GM18502 (cell line): ENCODE results near the gene SUSD2.
"Not testable (repeated sequence)": the region's sequence is repeated elsewhere in the genome, so short reads cannot be mapped to it uniquely, and the experiment has no call there.

Source experiments
- ATAC-seq: cut with Tn5 transposase; IDR thresholded peaks from one replicate; pipeline ENCODE4 v1.9.1; 2021; ENCODE audit warnings: mild to moderate bottlenecking; ENCODE audit not compliant: unreplicated experiment, poor library complexity

Gene SUSD2, protein sequence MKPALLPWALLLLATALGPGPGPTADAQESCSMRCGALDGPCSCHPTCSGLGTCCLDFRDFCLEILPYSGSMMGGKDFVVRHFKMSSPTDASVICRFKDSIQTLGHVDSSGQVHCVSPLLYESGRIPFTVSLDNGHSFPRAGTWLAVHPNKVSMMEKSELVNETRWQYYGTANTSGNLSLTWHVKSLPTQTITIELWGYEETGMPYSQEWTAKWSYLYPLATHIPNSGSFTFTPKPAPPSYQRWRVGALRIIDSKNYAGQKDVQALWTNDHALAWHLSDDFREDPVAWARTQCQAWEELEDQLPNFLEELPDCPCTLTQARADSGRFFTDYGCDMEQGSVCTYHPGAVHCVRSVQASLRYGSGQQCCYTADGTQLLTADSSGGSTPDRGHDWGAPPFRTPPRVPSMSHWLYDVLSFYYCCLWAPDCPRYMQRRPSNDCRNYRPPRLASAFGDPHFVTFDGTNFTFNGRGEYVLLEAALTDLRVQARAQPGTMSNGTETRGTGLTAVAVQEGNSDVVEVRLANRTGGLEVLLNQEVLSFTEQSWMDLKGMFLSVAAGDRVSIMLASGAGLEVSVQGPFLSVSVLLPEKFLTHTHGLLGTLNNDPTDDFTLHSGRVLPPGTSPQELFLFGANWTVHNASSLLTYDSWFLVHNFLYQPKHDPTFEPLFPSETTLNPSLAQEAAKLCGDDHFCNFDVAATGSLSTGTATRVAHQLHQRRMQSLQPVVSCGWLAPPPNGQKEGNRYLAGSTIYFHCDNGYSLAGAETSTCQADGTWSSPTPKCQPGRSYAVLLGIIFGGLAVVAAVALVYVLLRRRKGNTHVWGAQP

DNA sequence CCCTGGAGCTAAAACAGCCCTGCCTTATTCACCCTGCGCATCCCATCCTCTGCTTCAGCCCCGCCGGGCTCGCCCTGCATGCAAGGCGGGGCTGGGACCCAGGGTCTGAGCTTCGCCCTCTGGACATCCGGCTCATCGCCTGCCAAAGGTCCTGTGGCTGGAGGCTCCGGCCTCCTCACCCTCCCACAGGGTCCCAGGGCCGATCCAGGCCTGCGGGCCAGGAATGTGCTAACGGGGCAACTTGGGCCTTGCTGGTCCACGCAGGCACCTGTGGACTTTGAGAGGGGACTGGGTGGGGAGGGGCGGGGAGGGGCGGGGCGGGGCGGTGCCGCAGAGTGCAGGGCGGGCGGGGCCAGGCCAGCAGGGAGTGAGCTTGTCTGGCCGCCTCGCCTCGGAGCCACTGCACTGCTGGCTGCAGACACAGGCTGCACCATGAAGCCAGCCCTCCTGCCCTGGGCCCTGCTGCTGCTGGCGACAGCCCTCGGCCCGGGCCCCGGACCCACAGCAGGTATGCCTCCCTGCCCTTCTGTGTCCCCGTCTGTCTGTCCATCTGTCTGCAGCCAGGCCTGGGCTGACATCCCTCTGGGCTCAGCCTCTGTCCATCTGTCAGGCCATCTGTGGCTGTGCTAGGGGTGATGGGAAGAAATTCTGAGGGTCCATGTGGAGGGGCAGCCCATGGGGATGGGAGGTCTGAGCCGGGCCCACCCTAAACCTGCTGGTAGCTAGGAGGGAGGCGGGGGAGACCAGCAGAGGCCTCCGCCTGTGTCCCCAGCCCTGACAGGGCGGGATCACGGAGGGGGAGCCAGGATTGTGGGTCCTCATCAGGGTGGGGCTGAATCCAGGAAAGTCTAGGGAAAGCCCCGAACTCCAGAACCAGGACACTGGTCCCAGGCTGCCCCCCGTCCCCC is at the start of gene SUSD2:
Gene SUSD2 (plus strand): TSS at position 400 of the 908 bp plus-strand sequence. CDS start 33 bp downstream, at position 433.
- ATAC-seq = no peak

DNA sequence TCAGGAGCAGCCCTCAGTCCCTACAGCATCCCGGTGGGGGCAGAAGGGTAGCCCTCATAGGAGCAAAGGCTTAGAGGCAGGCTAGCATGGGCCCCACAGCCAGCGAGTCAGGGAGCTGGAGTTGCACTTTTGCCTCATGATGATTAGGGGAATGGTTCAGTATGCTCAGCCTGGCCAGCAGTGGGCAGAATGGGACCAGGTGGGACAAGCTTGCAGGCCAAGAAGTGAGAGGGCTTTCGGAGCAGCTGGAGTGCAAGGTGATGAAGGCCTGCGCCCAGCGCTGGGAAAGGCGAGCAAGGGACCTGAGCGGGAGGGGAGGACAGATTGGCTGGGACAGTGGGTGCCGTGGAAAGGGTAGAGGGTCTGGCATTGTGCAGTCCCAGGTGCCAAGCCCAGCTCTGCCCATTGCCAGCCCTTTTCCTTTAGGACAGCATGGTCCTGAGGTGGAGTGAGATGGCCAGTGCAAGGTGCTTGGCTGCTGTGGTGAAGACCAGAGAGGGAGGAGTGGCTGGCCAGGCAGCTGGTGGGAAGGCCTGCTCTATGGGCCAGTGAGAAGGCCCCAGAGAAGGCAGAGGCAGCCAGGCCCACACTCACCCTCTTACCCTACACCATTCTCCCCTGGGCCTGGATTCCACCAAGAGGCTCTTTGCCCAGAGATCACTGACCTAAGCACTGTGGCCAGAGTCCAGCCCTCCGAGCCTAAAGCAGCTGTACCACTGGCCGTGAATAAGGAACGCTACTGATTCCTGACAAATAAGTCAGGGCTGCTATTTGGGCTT is 47.9 kb upstream of the SUSD2 start:
- ATAC-seq = no peak

DNA sequence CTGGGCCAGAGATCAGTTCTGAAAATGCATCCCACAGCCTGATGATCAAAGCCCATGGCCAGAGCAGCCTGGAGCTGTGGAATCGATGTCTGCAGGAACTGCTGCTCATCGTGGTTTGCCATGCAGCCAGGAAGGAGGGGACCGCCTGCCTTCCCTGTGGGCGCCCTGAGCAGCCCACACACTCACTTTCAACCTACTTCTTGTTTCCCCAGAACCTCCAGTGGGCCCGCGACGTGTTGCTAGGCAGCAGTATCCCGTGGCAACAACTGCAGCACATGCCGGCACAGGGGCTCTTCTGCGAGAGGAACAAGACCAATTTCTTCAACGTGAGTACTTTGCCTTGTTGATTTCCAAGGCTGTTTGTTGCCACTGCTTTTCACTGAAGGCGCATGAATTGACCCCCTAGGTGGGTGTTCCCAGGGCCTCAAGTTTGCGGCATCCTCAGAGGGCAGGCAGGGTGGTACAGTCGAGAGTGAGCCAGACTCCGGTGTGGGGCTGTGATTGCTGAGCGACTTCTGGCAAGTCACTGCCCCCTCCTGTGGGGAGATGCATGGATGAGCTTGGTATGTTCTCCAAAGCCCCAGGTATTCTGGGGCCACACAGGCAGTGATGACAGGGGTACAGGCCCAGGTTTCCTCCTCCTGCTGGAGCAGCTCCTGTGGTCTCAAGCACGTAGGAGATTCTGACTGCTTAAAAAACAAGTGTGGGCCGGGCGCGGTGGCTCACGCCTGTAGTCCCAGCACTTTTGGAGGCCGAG is 47.0 kb upstream of the SUSD2 start:
- ATAC-seq = no peak

DNA sequence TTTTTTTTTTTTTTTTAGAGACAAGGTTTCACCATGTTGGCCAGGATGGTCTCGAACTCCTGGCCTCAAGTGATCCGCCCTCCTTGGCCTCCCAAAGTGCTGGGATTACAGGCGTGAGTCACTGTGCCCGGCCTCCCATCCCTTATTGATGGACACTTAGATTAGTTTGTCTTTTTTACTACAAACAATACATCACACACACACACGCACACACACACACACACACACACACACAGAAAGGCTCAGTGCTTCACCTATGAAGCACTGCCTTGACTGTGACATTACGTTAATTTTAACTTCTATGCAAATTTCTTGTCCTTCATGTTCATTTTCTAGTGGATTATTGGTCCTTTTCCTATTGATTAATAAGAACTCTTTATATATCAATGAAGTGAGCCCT is 44.8 kb upstream of the SUSD2 start:
- not testable (repeated sequence) for ATAC-seq

DNA sequence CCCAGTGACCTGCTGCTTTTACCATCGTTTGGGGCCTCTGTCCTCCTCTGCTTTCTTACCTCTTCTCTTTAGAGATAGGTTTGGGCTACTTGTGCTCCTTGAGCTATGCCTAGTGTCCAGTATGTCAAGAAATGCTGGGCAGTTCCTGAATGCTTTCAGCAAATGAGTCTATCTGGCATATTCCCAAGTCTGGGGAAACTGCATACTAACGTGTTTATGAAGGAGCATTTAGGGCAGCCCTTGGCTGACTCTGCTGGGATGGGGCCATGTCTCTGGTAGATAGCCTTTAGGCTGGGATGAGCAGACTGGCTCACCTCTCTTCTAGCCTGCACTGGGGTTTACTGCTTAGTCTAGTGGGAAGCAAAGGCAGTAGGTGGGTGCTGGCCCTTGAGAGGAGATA is 43.7 kb upstream of the SUSD2 start:
- no peak for ATAC-seq

DNA sequence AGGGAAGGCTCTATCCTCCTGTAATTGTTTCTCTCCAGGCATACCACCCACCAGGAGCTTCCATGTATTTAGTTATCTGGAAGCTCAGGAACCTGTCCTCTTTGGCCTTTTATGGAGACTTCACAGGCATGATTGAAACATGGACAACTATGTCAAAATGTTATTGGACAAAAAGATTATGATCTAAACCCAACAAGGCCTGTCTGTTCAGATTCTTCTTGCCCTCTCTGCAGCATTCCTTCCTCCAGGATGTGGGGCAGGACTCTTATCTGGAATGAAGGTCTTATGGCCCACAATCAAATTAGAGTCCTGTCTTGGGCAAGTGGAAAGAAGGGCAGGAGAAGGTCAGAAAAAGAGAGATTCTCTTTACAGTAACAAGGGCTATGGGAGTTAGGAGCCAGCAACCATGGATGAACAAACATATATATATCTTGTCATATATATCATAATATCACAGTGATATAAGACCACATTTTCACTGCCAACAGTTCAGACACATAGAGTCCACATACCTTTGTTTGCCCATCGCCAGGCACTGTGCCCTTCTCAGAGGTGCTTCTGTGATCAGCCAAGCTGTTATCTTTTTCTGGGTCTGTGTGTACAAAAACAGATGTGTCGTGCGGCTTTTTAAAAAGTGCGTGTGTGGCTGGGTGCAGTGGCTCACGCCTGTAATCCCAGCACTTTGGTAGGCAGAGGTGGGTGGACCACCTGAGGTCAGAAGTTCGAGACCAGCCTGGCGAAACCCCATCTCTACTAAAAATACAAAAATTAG is 42.5 kb upstream of the SUSD2 start:
- ATAC-seq = no peak

DNA sequence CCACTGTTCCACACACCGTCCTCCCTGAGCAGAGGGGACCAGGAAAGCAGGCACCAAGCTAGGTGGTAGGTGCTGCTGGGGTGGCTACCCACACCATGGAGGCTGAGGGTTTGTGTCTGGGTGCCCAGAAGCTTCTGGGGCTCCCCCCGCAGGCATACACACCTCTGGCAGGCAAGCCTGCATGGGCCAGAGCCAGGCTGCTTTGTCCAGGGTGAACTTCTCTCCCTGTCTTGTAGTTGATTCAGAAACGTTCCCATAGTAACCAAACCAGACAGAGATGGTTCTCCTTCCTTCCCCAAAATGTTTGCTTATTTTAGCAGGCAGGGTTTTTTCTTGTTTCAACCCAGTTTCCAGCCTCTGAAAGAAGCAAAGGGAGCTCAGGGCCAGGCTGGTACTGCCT is 40.9 kb upstream of the SUSD2 start:
- ATAC-seq = no peak

DNA sequence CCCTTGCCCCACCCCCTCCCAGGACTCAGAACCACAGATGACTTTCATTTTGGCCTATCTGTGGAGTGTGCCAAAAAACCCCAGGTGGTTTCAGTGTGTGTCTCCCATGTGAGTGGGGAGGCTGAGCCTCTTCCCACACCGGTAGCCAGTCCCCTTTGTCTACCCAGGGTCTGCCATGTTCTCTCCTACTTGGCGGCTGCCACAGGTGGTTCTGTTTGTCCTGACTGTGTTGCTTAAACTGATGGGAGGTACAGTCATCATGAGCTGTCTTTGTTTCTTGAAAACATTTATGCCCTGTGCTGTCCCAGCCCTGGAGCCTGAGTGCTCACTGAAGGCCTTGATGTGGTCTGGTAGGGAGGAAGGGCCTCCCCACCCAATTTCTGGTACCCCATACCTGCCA is 39.7 kb upstream of the SUSD2 start:
- ATAC-seq = no peak

DNA sequence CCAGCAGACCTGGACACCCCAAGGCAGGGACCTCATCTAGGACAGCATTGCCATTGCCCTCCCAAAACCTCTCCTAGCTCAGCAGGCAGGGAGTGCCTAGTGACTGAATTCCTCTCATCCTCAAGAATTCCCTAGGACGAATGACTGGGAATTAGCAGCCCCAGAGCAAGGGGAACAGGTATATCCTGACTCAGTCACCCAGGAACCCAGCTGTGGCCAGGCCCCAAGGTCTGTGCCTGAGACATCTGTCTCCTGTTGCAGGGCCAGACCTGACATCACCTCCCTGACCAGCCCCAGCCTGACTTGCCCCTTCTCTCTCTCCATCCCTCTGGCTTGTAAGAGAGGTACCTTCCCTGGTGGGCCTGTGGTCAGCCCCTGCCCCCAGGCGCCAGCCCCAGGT is 39.0 kb upstream of the SUSD2 start:
- no peak for ATAC-seq

DNA sequence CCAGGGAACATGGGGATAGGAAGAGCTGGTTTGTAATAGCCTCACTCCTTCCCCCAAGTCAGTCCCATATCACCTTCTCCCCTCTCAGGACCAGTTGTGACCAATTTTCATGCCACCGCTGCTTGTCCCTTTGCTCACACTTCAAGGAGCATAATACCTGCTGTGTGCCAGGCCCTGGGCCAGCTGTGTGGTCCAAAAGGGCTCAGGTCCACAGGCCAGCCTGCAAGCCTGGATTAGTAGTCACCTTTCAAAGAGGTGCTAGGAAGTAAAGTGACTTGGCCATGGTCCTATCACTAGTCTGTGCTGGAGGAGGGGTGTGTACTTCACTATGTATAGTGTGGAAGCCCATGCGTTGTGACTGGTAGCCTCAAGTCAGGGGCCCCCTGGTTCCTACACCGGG is 38.5 kb upstream of the SUSD2 start:
- ATAC-seq = no peak

DNA sequence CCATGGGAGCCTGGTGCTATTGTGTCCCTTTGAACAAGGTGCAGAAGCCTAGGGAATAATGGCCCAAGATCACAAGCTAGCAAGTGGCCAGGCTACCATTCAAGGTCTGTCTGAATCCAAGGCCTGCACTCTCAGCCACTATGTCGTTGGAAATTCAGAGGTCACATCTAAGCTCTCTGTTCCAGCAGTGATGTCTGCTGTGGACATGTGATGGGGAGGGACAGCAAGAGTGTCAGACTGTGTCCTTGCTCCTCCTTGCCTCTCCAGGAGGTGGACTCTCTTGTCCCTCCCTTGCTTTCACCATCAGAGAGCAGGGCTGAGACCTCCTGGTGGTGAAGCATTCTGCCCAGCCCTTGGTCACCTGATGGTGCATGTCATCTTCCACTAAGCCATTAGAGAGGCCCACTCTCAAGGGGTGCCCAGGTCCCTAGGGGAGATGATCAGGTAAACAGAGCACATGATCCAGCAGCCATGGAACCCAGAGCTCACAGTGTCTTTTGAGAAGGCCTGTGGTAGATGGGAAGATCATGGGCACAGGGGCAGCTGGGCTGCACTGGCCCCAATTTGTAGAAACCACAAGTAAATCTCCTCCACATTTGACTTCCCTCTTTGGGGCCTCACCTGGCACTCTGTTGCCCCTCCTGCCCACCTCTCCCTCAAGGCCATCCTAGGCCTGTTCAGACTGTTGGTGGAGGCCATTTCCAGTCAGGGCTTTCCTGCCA is 37.1 kb upstream of the SUSD2 start:
- no peak for ATAC-seq

DNA sequence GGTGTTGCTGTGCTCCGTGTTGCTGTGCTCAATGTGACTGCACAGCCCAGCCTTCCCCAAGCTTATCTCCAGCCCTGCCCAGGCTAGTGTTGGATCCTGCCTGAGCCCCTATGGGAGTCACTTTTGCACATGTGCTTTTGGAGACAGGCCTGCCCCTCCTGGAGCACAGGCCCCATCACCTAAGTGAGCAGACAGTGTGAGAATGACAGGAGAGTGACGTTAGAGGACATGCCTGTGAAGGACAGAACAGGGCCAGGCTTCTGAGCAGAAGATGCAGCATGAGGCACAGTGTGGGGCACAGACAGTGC is 36.6 kb upstream of the SUSD2 start:
- ATAC-seq = no peak

DNA sequence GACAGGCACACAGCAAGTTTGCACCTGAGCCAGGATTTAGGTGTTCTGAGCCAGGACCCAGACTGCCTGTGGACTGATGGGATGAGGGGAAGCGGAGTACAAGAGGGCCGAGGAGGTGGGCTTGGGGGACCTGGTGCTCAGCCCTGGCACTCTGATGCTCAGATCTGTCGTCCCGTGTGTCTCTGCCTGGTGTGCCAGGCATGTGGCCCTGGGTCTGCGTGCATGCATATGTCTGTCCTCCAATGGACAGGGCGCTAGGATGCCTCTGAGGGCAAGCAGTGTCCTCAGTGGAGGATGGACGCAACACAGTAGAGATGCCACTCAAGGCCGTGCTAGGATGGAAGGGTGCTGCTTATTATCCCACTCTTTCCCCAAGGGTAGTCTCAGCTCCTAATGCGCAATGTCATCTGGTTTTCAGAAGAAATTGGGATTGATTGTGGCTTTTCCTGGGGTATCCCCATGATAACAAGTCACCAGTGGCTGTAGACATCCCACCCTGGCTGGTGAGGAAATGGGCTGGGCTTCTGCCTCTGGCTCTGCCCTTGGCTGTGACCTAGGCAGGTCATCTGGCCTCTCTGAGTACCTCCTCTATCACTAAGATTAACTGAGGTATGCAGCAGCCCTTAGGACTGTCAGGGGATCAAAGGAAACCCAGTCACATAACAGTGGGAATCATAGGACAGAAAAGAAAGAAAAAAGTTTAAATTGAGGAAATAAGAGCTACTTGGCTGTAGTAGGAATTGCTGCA is 35.7 kb upstream of the SUSD2 start:
- no peak for ATAC-seq

DNA sequence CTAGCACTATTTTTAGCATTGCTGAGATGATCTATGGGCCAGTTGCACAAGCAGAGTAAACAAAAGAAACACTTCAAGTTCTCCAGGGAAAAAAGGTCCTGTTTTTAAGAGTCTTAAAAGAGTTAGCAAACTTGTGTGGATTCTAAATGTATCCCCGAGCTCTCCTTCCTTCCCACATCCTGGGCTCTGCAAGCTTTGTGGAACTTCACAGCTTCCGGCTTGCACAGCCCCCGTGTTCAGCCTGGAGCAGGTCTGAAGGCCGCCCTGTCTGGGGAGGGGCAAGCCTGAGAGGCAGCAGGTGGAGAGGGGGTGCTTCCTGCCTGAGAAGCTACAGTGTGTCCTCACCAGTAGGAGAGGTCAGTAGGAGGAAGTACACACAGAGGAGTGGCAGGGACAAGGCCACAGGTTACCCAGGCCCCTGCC is 35.1 kb upstream of the SUSD2 start:
- no peak for ATAC-seq

DNA sequence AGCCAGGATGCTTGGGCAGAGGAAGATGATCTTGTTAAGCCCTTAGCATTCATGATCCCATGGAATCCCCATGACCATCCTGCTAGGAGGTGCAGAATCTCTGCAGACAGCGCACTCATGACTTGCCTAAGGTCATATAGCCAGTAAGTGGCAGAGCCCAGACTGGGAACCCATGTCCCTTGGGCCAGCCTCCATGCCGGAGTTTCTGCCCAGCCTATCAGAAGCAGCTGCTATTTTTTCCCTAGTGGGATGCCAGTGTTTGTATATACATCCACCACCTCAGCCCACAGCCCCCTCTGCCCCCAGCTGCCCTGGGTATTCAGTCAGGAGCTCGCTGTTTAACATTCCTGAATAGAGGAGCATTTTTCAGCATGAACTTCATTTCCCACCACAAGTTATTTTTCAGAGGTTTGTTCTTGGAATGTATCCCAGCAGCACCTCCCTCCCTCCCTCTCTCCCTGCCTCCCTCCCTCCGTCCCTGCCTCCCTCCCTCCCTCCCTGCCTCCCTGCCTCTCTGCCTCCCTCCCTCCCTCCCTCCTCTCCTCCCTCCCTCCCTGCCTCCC is 34.4 kb upstream of the SUSD2 start:
- ATAC-seq = no peak

DNA sequence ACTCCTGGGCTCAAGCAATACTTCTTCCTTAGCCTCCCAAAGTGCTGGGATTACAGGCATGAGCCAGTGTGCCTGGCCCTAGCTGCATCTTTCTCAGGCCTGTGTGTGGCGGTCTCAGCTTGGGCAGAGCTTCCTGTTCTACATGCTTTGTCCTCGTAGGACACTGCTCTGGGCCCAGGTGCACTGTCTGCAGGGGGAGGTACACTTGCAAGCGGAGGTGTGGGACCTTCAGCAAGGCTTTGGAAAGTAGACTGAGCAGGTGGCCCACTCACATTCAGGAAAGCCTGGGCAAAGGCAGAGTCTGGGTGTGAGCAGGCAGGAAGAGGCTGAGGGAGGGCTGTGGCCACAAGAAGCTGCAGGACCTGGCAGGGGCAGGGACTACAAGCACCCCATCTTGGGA is 33.6 kb upstream of the SUSD2 start:
- no peak for ATAC-seq
